ENCODE data around the gene PROSER2.
A peak's percentile ranks its signal among the peaks of the same experiment; 100 is the strongest.

The PROSER2 gene

DNA sequence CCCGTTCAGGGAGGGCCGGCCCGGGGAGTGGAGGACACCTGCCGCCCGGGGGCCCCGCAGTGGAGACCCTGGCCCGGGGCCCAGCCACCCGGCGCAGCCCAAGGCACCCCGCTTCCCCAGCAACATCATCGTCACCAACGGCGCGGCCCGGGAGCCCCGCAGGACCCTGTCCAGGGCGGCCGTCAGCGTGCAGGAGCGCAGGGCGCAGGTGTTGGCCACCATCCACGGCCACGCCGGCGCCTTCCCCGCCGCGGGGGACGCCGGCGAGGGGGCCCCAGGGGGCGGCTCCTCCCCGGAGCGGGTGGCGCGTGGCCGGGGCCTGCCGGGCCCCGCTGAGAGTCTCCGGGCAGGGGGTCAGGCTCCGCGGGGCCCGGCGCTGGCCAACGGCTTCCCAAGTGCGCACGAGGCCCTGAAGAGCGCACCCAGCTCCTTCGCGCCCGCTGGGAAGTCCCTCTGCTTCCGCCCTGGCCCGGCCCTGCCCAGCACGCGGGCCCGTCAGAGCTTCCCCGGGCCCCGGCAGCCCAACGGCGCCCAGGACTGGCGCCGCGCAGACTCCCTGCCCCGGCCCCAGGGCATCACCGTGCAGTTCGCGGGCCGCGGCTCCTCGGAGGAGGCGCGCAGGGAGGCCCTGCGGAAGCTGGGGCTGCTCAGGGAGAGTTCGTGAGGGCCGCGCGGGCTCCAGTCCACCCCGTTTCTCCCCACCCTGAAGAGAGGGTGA lies 46.7 kb downstream of the PROSER2 start:
- no peak for DNase-seq

DNA sequence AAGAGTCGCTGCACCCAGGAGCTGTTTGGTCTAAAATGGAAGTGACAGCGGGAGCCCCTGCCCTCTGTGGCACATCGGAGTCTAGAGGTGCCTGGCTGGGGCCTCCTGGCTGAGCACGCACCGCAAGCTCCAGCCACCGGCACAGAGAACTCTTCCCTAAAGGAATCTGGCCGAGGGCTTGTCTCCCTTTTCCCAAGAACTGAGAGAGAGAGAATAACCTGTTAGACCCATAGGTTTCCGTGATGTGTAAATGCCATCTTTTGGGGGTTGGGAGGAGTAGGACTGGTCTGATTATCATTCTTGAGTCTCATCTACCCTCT lies 47.3 kb downstream of the PROSER2 start:
- DNase-seq, result no peak

DNA sequence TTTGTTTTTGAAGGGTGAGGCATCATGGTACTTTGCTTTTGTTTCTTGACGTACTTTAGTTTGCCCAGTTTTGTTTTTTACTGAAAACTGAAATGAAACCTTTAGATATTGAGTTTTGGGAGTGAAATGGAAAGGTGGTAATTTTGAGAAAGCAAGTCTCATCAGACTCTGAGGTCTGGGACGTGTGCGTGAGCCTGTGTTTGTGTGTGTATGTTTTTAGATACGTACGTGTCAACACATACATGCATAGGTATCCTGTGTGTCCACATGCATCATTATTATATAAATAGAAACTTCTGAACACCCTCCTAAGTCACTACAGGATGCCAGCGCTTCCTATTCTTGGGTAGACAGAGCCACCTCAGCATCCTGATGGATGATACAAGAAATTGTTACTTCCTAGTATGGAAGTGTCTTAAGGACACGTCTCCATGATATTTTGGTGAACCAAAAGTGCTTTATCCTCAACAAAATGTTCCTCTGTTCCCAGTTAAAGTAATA lies 47.8 kb downstream of the PROSER2 start:
- no peak for DNase-seq

DNA sequence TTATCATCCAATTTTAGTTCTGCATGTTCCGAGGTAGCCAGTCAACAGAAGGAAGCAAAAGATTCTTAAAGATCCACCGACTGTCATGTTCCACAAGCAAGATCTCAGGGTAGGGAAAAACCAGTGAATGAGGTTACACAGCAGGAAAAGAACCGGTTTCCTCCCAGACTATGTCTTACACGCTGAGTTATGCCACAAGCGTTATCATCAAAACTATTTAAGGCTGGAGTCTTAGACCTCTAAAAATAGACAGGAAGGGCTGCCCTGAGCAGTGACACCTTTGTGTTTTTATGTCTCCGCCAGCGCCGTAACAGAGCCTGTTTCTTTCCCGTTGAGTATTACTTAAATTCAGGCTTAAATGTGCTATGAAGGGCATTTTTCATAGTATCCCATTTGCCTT lies 48.3 kb downstream of the PROSER2 start:
- no peak for DNase-seq

DNA sequence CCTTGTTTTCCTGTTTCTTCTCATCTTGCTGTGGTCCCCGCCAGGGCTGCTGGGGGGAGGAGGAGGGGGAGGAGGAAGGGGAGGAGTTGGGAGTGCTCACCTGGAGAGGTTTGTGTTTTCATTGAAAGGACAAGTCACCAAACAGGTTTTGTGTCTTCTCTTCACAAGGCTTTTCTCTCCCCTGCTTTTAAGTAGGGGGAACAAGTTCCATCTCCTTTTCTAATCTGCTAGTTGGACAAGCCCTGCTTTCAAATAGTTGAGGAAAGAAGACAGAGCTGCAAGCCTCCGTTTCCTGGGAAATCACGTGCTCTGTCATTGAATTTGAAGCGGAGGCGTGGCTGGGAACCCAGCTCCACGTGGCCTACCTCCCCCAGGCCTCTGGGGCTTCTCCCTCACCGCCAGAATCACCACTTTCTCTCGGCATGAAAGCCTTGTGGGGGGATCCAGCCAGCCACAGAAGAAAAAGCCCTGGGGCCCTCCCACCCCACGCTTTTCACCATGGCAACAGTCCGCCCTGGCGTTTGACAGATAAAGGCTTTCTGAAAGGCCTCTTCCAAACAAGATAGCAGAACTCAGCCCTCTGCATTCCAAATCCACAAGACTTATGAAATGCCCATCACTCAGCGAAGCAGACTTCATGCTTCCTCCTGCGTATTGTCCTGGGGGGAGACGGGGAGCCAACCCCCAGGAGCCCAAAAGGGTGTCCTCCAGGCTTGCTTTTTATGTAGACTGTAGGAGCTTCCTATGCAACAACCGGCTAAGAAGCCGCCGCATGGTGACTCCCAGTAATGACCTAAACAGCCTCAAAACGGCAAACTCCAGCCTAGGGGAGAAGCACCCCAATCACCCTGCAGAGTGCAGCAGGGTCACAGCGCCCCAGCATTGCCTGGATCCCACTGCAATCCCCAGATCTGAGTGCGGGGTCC lies 51.7 kb downstream of the PROSER2 start:
- DNase-seq, result no peak

DNA sequence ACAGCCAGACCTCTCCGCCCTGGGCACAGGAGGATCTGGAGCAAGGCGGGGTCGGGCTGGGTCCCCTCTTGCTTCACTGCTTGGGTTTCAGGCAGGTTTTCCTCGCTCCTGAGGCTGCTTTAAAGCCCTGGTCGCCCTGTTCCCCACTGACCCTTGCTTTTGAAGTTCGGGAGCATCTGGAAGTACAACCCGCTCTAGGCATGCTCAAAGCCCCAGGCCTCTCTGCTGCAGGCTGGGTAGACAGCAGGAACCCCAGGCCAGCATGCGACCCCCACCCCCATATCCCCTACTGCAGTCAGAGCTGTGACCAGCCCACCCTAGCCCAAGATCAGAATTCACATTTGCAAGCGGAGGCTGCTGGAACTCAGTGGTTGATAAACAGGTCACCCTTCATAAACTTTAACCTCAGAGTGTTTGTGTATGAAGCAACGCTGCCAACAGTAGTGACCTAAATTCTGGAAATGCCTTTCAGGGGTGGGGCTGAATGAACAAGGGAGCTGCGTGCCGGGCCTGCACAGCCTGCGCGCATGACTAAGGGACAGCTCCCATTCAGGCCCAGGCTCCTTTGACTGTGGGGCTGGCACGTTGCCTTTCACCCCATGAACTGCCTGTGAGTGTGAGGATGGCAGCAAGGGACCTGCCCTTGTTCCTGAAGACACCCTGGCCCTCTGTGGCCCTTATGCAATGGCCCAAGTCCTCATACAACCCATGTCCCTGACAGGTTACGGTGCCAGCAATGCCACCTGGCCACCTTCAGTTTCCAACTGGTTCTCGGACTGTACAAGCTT lies 52.5 kb downstream of the PROSER2 start:
- peak; percentile 66 to 71 for DNase-seq

DNA sequence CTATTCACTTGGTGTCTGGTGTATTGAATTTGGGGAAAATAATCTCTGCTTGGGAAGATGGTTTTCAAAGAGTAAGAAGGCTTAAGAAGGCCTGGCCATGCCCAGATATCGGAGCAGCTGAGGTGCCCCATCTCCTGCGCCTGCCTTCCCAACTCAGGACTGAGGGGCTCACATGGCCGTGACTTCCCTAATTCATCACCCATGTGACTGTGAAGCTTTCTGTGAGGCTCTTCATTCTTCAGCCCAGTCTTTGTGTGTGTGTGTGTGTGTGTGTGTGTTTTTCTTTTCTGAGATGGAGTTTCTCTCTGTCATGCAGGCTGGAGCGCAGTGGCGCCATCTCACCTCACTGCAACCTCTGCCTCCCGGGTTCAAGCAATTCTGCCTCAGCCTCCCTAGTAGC lies 53.2 kb downstream of the PROSER2 start:
- DNase-seq, result no peak

DNA sequence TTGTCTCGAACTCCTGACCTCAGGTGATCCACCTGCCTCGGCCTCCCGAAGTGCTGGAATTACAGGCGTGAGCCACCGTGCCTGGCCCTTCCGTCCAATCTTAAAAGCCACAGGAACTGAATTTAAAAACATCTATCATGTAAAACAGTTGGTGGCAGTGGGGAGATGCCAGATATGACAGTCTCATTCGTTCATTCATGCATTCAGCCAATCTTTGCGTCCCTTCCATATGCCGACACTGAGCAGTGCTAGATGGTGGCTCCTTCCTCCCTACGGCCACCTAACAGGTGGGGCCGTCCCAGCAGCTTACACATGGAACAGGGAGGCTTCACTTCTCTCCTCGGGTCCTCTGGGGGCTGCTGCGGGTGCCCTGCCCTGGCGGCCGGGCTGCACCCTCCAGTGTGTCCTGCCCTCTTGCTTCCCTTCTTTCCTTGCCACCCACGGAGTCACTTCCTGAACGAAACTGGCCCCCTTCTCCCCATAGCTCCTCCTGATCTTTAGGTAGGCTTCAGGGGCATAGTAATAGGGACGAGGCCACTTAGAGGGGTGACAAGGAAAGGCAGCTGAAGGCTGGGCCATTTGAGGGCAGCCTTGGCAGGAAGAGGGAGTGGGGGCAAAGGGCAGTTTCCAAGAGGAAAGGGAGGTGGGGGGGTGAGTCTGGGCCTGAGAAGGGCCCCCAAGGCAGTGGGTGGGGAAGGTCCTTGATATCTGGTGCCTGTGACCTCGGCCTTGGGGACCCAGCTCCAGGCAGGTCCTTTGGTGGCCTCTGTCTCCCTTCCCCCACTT lies 53.8 kb downstream of the PROSER2 start:
- no peak for DNase-seq

DNA sequence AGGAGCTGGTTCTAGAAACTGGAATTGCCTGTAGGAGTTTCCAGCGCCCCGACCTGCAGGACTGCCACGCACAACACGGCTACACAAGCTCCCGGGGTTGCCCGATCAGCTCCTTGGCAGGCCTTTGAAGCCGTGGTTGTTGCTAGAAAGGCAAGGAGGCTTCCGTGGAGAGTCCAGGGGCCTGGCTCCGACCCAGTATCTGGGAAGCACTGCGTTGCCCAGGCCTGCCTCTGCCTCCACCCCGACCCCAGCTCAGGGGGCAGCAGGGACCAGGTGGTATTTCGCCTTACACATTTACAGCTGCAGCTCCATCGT lies 54.4 kb downstream of the PROSER2 start:
- no peak for DNase-seq

DNA sequence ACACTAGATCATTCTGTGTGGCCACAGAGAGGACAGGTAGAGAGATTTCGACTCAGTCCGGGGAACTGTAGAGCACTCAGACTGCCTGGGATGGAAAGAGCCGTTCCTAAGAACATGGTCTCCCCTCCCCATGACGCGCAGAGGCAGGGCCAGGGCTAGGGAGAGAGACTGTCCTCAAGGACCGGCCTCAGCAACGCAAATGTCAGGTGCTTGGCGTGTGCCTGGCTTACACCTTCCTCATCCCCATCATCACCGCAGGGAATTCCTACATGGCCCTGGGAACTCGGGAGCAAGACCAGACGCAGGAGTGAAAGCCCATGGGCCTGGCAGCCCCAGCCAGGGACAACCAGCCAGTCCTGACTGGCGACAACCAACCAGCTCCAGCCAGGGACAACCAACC lies 55.6 kb downstream of the PROSER2 start:
- DNase-seq, result no peak

DNA sequence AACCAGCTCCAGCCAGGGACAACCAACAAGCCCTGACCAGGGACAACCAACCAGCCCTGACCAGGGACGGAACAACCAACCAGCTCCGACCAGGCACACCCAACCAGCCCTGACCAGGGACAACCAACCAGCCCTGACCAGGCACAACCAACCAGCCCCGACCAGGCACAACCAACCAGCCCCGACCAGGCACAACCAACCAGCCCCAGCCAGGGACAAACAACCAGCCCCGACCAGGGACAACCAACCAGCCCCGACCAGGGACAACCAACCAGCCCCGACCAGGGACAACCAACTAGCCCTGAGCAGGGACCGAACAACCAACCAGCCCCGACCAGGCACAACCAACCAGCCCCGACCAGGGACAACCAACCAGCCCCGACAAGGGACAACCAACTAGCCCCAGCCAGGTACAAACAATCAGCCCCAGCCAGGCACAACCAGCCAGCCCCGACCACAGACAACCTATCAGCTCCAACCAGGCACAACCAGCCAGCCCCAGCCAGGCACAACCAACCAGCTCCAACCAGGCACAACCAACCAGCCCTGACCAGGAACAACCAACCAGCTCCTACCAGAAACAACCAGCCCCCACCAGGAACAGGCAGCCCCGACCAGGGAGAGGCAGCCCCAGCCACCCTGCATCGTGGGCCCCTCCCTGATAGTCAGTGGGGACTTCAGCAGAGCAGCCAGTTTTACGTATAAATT lies 56.4 kb downstream of the PROSER2 start:
- no peak for DNase-seq

DNA sequence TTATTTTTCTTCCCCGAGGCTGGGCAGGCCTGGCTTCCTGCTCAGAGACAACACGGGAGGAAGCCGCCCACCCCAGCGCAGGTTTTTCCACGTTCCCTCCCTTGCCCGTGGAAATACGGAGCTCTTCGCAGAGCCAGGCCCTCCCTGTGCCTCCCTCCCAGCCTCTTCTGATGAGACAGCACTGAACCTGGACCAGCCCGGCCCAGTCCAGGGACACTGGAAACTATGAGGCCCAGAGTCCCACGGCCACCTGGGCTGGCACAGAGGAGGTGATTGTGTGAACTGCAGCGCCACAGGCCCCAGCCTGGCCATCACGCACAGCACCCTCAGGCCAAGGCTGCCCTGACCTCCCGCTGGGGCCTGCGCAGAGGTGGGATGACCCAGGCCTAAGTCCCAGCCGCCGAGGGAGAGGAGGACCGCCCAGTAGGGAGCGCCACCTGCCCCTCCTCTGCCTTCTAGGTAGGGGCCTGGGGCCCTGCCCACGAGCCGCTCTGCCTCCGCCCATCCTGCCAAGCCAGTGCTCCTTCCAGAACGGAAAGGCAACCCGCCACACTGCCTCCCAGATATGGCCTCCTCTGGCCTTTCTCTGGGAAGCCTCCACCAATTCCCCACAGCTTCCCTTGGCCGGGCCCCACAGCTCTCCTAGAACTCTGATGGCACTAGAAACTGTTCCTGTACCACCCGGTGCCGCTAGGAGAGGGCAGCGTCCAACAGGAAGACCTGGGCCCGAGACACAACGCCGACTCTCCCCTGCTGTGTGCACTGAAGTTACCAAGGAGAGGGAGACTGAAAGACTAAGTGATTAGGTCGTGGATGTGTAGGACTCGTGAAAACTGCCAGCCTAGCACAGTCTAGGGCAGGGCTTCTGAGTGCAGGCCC lies 57.2 kb downstream of the PROSER2 start:
- no peak for DNase-seq

DNA sequence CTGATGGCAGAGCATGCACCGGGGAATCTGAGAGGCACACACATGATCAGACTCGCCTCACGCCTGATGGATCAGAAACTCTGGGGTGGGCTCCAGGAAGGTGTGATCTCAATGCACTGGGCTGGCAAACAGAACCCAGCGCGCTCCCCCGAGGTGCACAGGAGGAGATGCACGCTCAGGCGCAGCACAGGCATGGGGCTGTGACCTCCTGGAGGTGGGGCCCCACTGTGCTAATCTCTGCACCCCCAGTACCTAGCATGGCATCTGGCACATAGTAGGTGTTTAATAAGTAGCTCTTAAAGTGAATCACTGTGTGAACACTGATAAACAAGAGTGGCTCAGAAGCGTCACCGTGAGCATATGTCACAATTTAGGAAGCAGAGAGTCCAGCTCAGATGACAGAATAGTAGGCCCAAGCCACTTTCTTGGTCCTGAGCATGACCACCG lies 57.9 kb downstream of the PROSER2 start:
- DNase-seq, result no peak

DNA sequence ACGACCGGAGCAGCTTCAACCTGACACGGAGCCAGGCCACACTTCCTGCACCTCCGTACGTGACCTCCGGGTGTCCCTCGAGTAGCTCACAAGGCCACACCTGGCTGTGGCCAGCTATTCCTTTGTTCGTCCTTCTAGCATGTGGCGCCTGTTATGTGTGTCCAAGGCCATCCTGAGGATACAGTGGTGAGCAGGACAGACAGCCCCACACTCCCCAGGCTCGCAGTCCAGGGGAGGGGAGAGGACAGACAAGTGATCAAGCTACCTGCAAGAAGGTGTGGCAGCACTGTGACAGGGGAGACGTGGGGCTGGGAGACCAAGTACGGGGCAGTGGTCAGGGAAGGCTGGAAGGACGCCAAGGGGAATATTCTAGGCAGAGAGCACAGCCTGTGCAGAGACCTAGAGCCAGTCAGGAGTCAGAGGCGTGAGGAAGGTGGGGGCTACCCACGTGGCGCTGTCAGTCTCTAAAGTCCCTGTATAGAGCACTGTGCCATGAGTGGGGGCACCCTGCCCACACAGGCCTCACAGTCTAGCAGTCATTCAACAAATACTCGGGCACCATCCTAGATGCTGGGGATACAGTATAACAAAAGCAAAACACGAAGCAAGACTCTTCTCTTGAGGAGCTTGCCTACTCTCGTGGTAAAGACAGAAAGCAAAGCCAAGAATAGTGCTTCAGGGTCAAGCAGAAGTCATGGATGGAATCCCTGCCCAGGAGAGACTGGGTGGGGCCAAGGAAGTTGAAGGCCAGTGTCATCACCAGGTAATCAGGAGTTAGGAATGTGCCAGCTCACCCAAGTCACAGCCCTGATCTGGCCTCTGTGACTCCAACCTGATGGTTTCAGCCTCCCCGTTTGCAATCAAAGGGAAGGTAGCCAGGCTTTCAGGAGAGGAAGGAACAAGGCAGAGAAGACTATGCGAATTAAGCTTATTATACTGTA lies 58.6 kb downstream of the PROSER2 start:
- DNase-seq, result peak in 1 of 2 experiments; percentile 55

DNA sequence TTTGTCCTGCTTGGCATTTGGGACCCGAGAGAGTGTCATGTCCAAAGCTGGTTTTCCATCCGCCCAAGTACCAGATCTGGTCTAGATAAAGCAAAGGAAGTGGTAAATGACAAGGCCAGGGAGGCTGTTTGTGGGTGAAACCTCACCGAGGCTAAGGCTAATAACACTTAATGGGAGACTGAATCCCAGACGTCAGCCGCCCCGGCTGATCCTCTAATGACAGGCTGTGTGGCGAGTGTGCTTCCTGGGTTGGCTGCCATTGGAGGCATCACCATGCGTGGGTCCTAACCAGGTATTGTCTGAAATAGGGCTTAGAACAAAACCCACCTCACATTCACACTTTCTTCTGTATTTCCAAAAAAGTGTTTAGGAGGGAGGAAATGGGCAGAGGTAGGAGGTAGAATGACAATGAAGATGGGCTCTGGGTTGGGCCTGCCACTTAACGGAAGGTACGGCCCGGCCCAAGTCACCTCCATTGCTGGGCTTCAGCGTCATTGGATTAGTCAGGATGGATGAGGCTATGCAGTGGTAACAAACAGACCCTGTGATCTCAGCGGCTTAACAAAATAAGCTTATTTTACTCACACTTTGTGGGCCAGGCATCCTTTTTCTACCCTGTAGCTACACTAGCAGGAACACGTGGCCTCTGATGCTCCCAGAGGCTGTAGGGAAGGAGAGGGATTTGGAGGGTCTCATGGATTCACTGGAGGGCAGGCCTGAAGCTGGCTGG lies 59.7 kb downstream of the PROSER2 start:
- no peak for DNase-seq

DNA sequence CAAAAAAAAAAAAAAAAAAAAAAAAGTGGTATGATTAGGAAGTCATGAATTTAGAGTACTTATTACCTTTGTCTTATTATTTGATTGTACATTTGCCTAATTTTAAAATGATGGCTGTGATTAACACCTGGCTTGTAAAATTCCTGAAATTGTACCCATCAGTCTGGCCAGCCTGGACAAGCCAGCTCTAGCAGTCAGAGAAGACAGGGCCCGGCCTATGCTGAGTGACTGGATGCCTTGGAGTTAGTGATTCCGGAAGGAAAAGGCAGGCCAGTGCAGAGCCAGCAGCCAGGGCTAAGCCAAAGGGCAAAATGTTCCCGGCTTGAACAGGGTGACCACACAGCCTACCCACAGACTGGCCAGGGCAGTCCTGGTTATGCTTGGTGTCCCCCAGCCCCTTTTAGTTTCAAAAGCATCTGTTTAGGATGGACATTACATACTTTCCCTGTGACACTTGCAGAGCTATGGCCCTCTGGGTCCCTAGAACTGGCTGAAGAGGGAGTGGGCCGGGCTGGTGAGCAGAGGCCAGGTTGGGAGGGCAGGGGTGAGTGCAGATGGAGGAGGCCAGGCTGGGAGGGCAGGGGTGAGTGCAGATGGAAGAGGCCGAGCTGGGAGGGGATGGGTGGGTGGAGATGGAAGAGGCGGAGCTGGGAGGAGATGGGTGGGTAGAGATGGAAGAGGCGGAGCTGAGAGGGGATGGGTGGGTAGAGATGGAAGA lies 61.7 kb downstream of the PROSER2 start:
- no peak for DNase-seq

DNA sequence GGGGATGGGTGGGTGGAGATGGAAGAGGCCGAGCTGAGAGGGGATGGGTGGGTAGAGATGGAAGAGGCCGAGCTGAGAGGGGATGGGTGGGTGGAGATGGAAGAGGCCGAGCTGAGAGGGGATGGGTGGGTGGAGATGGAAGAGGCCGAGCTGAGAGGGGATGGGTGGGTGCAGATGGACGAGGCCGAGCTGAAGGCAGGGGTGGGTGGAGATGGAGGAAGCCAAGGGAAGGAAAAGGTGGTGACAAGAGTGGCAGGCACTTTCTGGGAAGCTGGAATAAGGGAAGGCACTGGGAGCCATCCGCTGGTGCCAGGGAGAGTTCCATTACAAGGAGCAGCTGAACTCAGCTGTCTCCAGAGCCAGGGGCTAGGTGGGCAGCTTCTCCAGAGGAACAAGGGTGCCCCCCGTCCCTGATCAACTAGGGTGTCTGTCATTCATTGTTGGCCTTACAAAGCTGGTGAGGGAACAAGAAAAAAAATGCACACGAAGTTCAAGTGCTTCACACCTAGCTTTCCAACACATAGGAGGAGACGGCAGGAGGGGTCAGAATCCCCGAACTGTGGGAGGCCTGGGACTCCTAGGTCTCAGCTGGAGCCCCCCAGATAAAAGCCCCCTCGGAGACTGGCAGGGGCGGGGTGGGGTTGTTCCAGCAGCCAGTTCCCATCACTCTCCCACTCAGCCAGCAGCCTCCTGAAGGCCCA lies 62.4 kb downstream of the PROSER2 start:
- DNase-seq, result no peak

DNA sequence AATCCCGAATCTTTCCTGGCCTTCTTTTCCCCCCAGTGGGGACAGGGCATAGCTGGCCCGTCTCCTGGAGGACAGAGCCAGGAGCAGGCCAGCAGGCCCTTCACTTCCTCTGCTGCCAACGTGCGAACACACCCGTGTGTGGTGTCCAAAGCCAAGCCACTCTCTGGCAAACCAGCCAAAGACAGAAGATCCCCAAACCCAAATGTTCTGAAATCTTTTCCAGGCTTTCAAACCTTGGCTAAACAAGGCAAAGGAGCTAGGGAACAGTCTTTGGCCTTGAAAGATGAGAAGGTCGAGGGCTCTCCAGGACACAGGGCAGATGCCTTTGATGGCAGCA lies 63.0 kb downstream of the PROSER2 start:
- no peak for DNase-seq

Measured in SW 1271 (cell line).